HepG2 (cell line): ENCODE results near the gene TIMM44. TPM values are rescaled to one million over a fixed set of nuclear protein-coding genes. Genes with fewer than 3 reads are reported as not detected.
A peak's percentile ranks its signal among the peaks of the same experiment; 100 is the strongest.

Experiments used
- ATAC-seq: fragments of 200-7000 bp; cut with Tn5 transposase; 3 replicates; pipeline ENCODE4 v1.9.1; 2020; ENCODE audit warnings: mild to moderate bottlenecking, moderate library complexity
- BruUV-seq: library from RNA; stranded (reverse); fragments of 400-500 nt; replicated peaks from 2 replicates; lab custom pipeline; 2021; lab: Mats Ljungman, UMichigan
- CTCF ChIA-PET: fragments of 300-600 bp; formaldehyde crosslinking; extraction: SDS; loops from one replicate; lab custom pipeline; 2021; ENCODE audit warnings: low total read pairs, inconsistent platforms, low intra/inter-chr PET ratio; lab: Yijun Ruan, JAX
- POLR2A ChIA-PET: fragments of 350-600 bp; sonication (Branson Sonifier 250); formaldehyde crosslinking; loops from one replicate; lab custom pipeline; 2020; ENCODE audit warnings: antibody characterized with exemption, inconsistent platforms; lab: Yijun Ruan, JAX
- DNase-seq: peaks from one replicate; pipeline ENCODE4 v3.0.0-alpha.2; 2015; ENCODE audit warnings: low spot score
- FAIRE-seq: peaks from 3 replicates; lab custom pipeline; 2011; peaks lifted over from hg19 to GRCh38; lab: Jason Lieb, UNC
- H2AFZ ChIP-seq: one replicate; pipeline ENCODE4 v1.6.1; 2011; ENCODE audit warnings: low read length, inconsistent platforms
- H3K27ac ChIP-seq: fragments of 300-600 bp; 3 replicates; pipeline ENCODE4 v1.8.0; 2011; ENCODE audit warnings: mixed run types, mild to moderate bottlenecking, mixed read lengths, low read length, inconsistent platforms; ENCODE audit not compliant: insufficient read depth; ENCODE audit errors: extremely low read length
- H3K27me3 ChIP-seq, 2 experiments: fragments of 200-600 bp in 1 of 2; 2 replicates in 1 of 2; 3 replicates in 1 of 2; pipeline versions ENCODE4 v1.6.0 to v1.8.0; 2011; ENCODE audit warnings: low read length in 2 of 2, mild to moderate bottlenecking in 2 of 2, moderate library complexity in 2 of 2, inconsistent platforms in 1 of 2; ENCODE audit not compliant: insufficient read depth in 2 of 2, control insufficient read depth in 1 of 2
- H3K36me3 ChIP-seq, 2 experiments: fragments of 200-600 bp in 1 of 2; replicated peaks in 1 of 2; 2 replicates in 1 of 2; 3 replicates in 1 of 2; pipeline versions ENCODE4 v1.5.1 to v1.8.0; 2011; ENCODE audit warnings: low read length in 2 of 2, inconsistent platforms in 1 of 2; ENCODE audit not compliant: insufficient read depth in 2 of 2, control insufficient read depth in 1 of 2
- H3K4me1 ChIP-seq: 2 replicates; pipeline ENCODE4 v1.5.1; 2012; ENCODE audit warnings: low read length, inconsistent platforms; ENCODE audit not compliant: insufficient read depth
- H3K4me2 ChIP-seq: 2 replicates; pipeline ENCODE4 v1.6.0; 2011; ENCODE audit warnings: low read depth, low read length, inconsistent platforms
- H3K4me3 ChIP-seq, 3 experiments: fragments of 200-600 bp in 1 of 3; sonication (generic), shearing (Covaris generic) in 1 of 3; replicated peaks in 1 of 3; 2 replicates each; pipeline ENCODE4 v1.5.1; 2011 to 2016; ENCODE audit warnings: low read length in 3 of 3, inconsistent platforms in 2 of 3, low read depth in 2 of 3, mild to moderate bottlenecking in 2 of 3, control low read depth in 1 of 3, mixed read lengths in 1 of 3; ENCODE audit not compliant: insufficient read depth in 1 of 3
- H3K79me2 ChIP-seq: one replicate; pipeline ENCODE4 v1.6.1; 2011; ENCODE audit warnings: low read length, inconsistent platforms; ENCODE audit not compliant: insufficient read depth
- H3K9ac ChIP-seq: 2 replicates; pipeline ENCODE4 v1.6.0; 2011; ENCODE audit warnings: mild to moderate bottlenecking, low read depth, low read length, inconsistent platforms; ENCODE audit not compliant: insufficient read depth
- H3K9me3 ChIP-seq: 2 replicates; pipeline ENCODE4 v1.5.1; 2012; ENCODE audit warnings: mild to moderate bottlenecking, low read length
- H4K20me1 ChIP-seq: 2 replicates; pipeline ENCODE4 v1.6.0; 2011; ENCODE audit warnings: inconsistent platforms, mild to moderate bottlenecking, low read length, moderate library complexity; ENCODE audit not compliant: insufficient read depth
- HDAC6 ChIP-seq: fragments of 200-600 bp; sonication (generic); IDR thresholded peaks from 2 replicates; pipeline ENCODE4 v1.7.0; 2017; ENCODE audit warnings: mild to moderate bottlenecking, antibody characterized with exemption, low read length, low read depth
- HMG20B ChIP-seq: conservative IDR thresholded peaks from 2 replicates; pipeline ENCODE4 v1.6.1; 2016; ENCODE audit warnings: missing genetic modification reagents, missing compliant biosample characterization
- HNF1B ChIP-seq: sonication (generic); formaldehyde crosslinking; IDR thresholded peaks from 2 replicates; pipeline ENCODE4 v1.5.1; 2020; ENCODE audit warnings: mild to moderate bottlenecking, moderate library complexity, missing genetic modification reagents
- POLR2G ChIP-seq: fragments of 200-400 bp; formaldehyde crosslinking; IDR thresholded peaks from 2 replicates; pipeline ENCODE4 v1.6.1; 2018; ENCODE audit warnings: mild to moderate bottlenecking, low read depth, low read length, moderate library complexity
- SMARCE1 ChIP-seq: fragments of 450-650 bp; IDR thresholded peaks from 2 replicates; pipeline ENCODE4 v1.6.1; 2017; ENCODE audit warnings: borderline replicate concordance
- ZMYM2 ChIP-seq: sonication (generic); formaldehyde crosslinking; IDR thresholded peaks from 2 replicates; pipeline ENCODE4 v1.8.0; 2022; ENCODE audit warnings: mild to moderate bottlenecking, missing genetic modification reagents
- ZNF44 ChIP-seq: sonication (generic); formaldehyde crosslinking; IDR thresholded peaks from 2 replicates; pipeline ENCODE4 v1.5.1; 2020; ENCODE audit warnings: mild to moderate bottlenecking, missing genetic modification reagents
- ZNF501 ChIP-seq: sonication (generic); formaldehyde crosslinking; IDR thresholded peaks from 2 replicates; pipeline ENCODE4 v1.5.1; 2020; ENCODE audit warnings: mild to moderate bottlenecking, moderate library complexity, missing genetic modification reagents
- ZSCAN12 ChIP-seq: sonication (generic); formaldehyde crosslinking; IDR thresholded peaks from 2 replicates; pipeline ENCODE4 v1.9.0; 2021; ENCODE audit warnings: mild to moderate bottlenecking, missing genetic modification reagents
- WGBS: methylation state at CpG from one replicate; pipeline ENCODE4 v1.1.6; 2017; ENCODE audit warnings: low lambda C conversion rate; 5-methylcytosine and 5-hydroxymethylcytosine counted together
- in situ Hi-C: cut with HindIII; loops from 2 replicates; pipeline ENCODE4 v1.10.0; 2017; ENCODE audit warnings: low pct_unique_long_range_greater_than_20kb; ENCODE audit not compliant: extremely low pct_ligation_motif_present
- intact Hi-C: fragments of 100-400 bp; cut with micrococcal nuclease; formaldehyde crosslinking; loops from one replicate; pipeline ENCODE4 v1.10.0; 2022; ENCODE audit not compliant: unreplicated experiment
- polyA plus RNA-seq, 8 experiments: library from polyadenylated mRNA; depleted of rRNA in 3 of 8; stranded (reverse) in 7 of 8; unstranded in 1 of 8; fragments of >200 nt; fragmentation: Illumina TruSeq in 4 of 8; extraction: Trizol in 4 of 8; gene quantifications; 2 replicates each; pipeline versions ENCODE4 v1.2.1 to v1.2.3, GENCODE V29; 2011 to 2016; ENCODE audit warnings: low read depth in 4 of 8, missing spikeins in 1 of 8, mixed read lengths in 1 of 8; ENCODE audit not compliant: insufficient read depth in 1 of 8
- total RNA-seq, 5 experiments: library from RNA; depleted of rRNA; stranded (reverse); fragments of >200 nt; fragmentation: Illumina TruSeq; extraction: Trizol; gene quantifications; 2 replicates each; pipeline ENCODE4 v1.2.3, GENCODE V29; 2016; ENCODE audit warnings: low read depth in 1 of 5
- TF ChIP-seq, protein P1 (sequence below): sonication (generic); formaldehyde crosslinking; IDR thresholded peaks from 2 replicates; pipeline ENCODE4 v1.5.0; 2020; ENCODE audit warnings: mild to moderate bottlenecking, missing genetic modification reagents, borderline replicate concordance
- TF ChIP-seq, protein P2 (sequence below): sonication (generic); formaldehyde crosslinking; IDR thresholded peaks from 2 replicates; pipeline ENCODE4 v1.4.0; 2020; ENCODE audit warnings: mild to moderate bottlenecking, missing genetic modification reagents, borderline replicate concordance
- TF ChIP-seq, protein P3 (sequence below): sonication (generic); formaldehyde crosslinking; IDR thresholded peaks from 2 replicates; pipeline ENCODE4 v1.4.0; 2020; ENCODE audit warnings: mild to moderate bottlenecking, missing genetic modification reagents
- TF ChIP-seq, protein P4 (sequence below): sonication (generic); formaldehyde crosslinking; IDR thresholded peaks from 2 replicates; pipeline ENCODE4 v1.4.0; 2020; ENCODE audit warnings: missing genetic modification reagents, mild to moderate bottlenecking, borderline replicate concordance

TIMM44 gene
- total and polyA plus RNA-seq, 2 of the 13 experiments (the other 11 are each of a cell fraction or from before 2014, with no cell fraction given): 42.9 to 72.6 TPM

- Histone ChIP-seq H3K4me2 (peak overlapping the region; percentile 89), H3K9ac (peak overlapping the region; percentile 49; the same call in 1 of the 2 replicates)
- FAIRE-seq: no peak
- TF ChIP-seq HNF1B (CRISPR knock-in tag) (no peak), SMARCE1 (no peak), ZNF44 (CRISPR knock-in tag) (no peak), POLR2G (0 out of 2 replicates have a peak, but pooled peaks have one; percentile 19), HMG20B (CRISPR knock-in tag) (no peak), ZSCAN12 (CRISPR knock-in tag) (no peak), ZMYM2 (CRISPR knock-in tag) (no peak), ZNF501 (CRISPR knock-in tag) (0 out of 2 replicates have a peak, but pooled peaks have one; percentile 5), HDAC6 (no peak)
- TF ChIP-seq, protein P1, sequence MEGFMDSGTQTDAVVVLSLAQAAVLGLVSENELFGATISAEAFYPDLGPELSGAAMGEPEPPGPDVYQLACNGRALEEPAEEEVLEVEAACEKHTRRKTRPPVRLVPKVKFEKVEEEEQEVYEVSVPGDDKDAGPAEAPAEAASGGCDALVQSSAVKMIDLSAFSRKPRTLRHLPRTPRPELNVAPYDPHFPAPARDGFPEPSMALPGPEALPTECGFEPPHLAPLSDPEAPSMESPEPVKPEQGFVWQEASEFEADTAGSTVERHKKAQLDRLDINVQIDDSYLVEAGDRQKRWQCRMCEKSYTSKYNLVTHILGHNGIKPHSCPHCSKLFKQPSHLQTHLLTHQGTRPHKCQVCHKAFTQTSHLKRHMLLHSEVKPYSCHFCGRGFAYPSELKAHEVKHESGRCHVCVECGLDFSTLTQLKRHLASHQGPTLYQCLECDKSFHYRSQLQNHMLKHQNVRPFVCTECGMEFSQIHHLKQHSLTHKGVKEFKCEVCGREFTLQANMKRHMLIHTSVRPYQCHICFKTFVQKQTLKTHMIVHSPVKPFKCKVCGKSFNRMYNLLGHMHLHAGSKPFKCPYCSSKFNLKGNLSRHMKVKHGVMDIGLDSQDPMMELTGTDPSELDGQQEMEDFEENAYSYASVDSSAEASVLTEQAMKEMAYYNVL (CRISPR knock-in tag): no peak
- TF ChIP-seq, protein P2, sequence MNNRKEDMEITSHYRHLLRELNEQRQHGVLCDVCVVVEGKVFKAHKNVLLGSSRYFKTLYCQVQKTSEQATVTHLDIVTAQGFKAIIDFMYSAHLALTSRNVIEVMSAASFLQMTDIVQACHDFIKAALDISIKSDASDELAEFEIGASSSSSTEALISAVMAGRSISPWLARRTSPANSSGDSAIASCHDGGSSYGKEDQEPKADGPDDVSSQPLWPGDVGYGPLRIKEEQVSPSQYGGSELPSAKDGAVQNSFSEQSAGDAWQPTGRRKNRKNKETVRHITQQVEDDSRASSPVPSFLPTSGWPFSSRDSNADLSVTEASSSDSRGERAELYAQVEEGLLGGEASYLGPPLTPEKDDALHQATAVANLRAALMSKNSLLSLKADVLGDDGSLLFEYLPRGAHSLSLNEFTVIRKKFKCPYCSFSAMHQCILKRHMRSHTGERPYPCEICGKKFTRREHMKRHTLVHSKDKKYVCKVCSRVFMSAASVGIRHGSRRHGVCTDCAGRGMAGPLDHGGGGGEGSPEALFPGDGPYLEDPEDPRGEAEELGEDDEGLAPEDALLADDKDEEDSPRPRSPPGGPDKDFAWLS (CRISPR knock-in tag): no peak
- TF ChIP-seq, protein P3, sequence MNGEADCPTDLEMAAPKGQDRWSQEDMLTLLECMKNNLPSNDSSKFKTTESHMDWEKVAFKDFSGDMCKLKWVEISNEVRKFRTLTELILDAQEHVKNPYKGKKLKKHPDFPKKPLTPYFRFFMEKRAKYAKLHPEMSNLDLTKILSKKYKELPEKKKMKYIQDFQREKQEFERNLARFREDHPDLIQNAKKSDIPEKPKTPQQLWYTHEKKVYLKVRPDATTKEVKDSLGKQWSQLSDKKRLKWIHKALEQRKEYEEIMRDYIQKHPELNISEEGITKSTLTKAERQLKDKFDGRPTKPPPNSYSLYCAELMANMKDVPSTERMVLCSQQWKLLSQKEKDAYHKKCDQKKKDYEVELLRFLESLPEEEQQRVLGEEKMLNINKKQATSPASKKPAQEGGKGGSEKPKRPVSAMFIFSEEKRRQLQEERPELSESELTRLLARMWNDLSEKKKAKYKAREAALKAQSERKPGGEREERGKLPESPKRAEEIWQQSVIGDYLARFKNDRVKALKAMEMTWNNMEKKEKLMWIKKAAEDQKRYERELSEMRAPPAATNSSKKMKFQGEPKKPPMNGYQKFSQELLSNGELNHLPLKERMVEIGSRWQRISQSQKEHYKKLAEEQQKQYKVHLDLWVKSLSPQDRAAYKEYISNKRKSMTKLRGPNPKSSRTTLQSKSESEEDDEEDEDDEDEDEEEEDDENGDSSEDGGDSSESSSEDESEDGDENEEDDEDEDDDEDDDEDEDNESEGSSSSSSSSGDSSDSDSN (CRISPR knock-in tag): no peak
- TF ChIP-seq, protein P4, sequence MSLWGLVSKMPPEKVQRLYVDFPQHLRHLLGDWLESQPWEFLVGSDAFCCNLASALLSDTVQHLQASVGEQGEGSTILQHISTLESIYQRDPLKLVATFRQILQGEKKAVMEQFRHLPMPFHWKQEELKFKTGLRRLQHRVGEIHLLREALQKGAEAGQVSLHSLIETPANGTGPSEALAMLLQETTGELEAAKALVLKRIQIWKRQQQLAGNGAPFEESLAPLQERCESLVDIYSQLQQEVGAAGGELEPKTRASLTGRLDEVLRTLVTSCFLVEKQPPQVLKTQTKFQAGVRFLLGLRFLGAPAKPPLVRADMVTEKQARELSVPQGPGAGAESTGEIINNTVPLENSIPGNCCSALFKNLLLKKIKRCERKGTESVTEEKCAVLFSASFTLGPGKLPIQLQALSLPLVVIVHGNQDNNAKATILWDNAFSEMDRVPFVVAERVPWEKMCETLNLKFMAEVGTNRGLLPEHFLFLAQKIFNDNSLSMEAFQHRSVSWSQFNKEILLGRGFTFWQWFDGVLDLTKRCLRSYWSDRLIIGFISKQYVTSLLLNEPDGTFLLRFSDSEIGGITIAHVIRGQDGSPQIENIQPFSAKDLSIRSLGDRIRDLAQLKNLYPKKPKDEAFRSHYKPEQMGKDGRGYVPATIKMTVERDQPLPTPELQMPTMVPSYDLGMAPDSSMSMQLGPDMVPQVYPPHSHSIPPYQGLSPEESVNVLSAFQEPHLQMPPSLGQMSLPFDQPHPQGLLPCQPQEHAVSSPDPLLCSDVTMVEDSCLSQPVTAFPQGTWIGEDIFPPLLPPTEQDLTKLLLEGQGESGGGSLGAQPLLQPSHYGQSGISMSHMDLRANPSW (CRISPR knock-in tag): no peak
These were observed 26.6 kb downstream of the TIMM44 start for GRCh38 chr19:7916955-7917266.

More at GRCh38 chr19:7916955-7917266, 26.6 kb downstream of the TIMM44 start:
- BruUV-seq: no TSS peak
- no peaks in the 10 kb centered on the region for H3K9me3 ChIP-seq
- peak overlapping the region; percentile 40 to 70 (median 57); a peak in 5 of 6 replicates for H3K4me3 ChIP-seq
- H4K20me1 ChIP-seq: peaks cover 5% of the 10 kb centered on the region; the same call in 1 of the 2 replicates
- H2AFZ ChIP-seq: no peak overlapping the region
- peaks cover 4 to 7% of the 10 kb centered on the region in 2 experiments; a peak in 2 of 5 replicates for H3K36me3 ChIP-seq
- H3K4me1 ChIP-seq: peaks cover 41% of the 10 kb centered on the region
- DNase-seq (no peak), ATAC-seq (no peak)
- WGBS: 17% methylated on average over 4 of the region's 12 CpGs
- no peaks in the 10 kb centered on the region for H3K79me2 ChIP-seq
- in situ Hi-C loops (no loop called here), intact Hi-C loops (no loop called here)
- POLR2A ChIA-PET: interaction anchor here (1.1 to 6.4 kb wide), 3 partner anchors 15 to 27 kb away, joined by 3 to 85 read pairs (median 83); partner anchors contain the start of genes MAP2K7 and TIMM44
- H3K27ac ChIP-seq: peak overlapping the region; percentile 30
- CTCF ChIA-PET: no interaction called here
- no peaks in the 10 kb centered on the region; a peak in 1 of 5 replicates for H3K27me3 ChIP-seq
